HG03175 (cell line): ENCODE measurements around the gene EPS8L2.
"Not testable (repeated sequence)": the region's sequence is repeated elsewhere in the genome, so short reads cannot be mapped to it uniquely, and the experiment has no call there.

Source experiments
- ATAC-seq: cut with Tn5 transposase; IDR thresholded peaks from one replicate; pipeline ENCODE4 v1.9.1; 2021; ENCODE audit warnings: mild to moderate bottlenecking, moderate library complexity; ENCODE audit not compliant: unreplicated experiment

Gene EPS8L2

GRCh38 chr11:724049-724777, 18.2 kb downstream of the EPS8L2 start:
- ATAC-seq = no peak

- no peak for ATAC-seq
Measured at GRCh38 chr11:724778-725386, 18.9 kb downstream of the EPS8L2 start.

DNA sequence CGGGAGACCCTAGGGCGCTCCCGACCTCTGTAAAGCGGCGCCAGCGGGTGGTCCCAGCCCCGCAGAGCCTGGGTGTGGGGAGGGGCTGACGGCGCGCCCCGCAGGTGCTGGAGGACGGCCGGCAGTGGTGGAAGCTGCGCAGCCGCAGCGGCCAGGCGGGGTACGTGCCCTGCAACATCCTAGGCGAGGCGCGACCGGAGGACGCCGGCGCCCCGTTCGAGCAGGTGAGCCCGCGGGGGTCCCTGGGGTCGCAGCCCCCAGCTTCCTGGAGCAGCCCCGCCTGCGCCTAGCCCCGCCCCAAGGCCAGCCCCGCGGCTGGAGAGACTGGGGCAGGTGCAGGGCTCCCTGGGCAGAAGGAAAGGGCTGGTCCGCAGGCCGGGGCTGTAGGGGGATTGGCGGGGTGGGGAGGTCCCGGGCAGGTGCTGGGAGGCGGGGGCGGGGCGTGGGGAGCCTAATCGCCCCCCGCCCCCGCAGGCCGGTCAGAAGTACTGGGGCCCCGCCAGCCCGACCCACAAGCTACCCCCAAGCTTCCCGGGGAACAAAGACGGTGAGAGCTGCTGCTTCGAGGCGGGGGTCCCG, 19.7 kb downstream of the EPS8L2 start:
- no peak for ATAC-seq

DNA sequence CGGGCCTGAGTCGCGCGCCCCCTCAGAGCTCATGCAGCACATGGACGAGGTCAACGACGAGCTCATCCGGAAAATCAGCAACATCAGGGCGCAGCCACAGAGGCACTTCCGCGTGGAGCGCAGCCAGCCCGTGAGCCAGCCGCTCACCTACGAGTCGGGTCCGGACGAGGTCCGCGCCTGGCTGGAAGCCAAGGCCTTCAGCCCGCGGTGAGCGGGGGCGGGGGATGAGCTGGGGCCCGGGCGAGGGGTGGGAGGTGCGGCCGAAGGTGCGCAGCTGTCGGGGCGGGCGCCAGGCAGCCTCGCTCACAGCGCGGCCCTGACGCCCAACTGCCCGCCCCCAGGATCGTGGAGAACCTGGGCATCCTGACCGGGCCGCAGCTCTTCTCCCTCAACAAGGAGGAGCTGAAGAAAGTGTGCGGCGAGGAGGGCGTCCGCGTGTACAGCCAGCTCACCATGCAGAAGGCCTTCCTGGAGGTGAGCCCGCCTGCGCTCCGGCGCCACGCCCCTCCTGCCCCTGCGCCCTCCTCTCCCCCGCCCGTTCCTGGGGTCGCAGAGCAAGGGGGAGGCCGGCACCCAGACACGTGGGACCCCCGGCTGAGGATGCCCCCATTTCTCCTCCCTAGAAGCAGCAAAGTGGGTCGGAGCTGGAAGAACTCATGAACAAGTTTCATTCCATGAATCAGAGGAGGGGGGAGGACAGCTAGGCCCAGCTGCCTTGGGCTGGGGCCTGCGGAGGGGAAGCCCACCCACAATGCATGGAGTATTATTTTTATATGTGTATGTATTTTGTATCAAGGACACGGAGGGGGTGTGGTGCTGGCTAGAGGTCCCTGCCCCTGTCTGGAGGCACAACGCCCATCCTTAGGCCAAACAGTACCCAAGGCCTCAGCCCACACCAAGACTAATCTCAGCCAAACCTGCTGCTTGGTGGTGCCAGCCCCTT, 20.5 kb downstream of the EPS8L2 start:
- no peak for ATAC-seq

- ATAC-seq = no peak
Measured at GRCh38 chr11:727281-727701, 21.3 kb downstream of the EPS8L2 start.

DNA sequence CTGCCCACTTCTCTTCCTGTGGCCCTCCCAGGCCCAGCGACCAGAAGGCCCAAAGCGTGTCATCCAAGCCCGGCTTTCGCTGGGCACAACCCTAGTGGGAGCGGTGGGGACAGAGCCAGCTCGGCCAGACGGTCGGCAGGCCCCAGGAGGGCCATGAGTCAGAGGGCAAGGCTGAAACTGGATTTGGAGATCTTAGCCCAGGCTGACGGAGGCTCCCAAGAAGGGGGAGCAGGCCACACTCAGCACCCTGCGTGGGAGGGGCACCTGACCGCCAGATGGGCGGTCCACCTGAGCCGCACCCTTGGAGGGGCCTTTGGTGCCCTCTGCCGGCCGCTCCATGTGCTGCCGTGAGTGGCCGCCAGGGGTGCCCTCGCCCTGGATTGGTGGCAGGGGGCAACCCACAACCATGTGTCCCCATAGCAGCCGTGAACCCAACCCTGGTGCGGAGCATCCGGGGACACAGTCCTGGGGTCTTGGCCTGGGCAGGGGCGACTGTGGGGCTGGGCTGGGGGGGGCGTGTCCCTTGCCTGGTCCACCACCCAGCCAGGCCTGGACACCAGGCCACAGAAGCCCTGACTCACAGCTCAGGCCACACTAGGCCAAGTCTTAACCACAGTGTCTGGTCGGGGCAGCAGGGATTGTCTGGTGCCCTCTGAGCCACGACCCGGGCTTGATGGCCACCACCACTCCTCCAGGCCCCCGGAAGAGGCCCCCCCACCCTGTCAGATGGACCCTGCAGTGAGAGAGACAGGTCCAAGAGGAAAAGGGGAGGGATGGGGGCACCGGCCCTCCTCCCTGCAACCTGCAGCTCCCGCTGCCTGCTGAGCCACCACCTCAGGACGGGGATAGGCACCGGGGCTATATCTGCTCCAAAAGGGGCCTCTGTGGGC, 22.1 kb downstream of the EPS8L2 start:
- ATAC-seq = peak; percentile 35

GRCh38 chr11:728901-729491, 23.0 kb downstream of the EPS8L2 start:
- ATAC-seq = no peak

GRCh38 chr11:729492-730074, 23.6 kb downstream of the EPS8L2 start:
- no peak for ATAC-seq

DNA sequence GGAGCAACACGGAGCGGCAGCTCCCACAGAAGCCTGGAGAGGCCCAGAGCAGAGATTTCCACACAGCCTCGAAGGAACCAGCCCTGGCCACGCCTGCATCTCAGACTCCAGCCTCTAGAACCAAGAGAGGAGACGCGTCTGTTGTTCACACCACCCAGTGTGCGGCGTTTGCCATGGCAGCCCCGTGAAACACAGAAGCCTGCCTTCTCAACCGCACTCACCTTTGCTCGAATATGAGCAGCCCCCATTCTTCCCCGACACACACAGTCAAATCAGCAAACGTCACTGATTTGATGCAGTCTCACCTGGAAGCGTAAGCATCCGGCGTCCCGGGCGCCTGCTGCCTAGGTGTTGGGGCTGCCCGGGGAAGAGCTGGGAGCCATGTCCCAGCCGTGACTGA, 27.0 kb downstream of the EPS8L2 start:
- no peak for ATAC-seq

- not testable (repeated sequence) for ATAC-seq
Measured at GRCh38 chr11:734541-734940, 28.5 kb downstream of the EPS8L2 start.

DNA sequence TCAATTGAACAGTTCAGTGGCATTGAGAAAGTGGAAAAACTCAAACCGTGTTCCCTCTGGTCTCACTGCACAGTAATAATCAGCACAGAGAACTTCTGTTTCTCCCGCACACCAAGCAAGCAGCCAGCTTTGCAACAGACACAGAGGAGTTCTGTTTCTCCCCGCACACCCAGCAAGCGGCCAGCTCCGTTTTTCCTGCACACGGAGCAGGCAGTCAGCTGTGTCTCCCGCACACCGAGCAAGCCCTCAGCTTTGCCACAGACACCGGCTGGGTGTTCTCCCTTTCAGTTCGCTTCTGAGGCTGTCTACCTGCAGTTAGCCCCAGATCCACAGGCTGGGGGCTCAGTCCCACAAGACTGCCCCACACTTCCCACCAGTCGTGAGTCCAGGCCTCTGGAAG, 31.3 kb downstream of the EPS8L2 start:
- no peak for ATAC-seq

GRCh38 chr11:737899-738298, 31.9 kb downstream of the EPS8L2 start:
- ATAC-seq = not testable (repeated sequence)

- ATAC-seq = no peak
Measured at GRCh38 chr11:742156-742546, 36.1 kb downstream of the EPS8L2 start.

GRCh38 chr11:742571-743201, 36.7 kb downstream of the EPS8L2 start:
- ATAC-seq = no peak

DNA sequence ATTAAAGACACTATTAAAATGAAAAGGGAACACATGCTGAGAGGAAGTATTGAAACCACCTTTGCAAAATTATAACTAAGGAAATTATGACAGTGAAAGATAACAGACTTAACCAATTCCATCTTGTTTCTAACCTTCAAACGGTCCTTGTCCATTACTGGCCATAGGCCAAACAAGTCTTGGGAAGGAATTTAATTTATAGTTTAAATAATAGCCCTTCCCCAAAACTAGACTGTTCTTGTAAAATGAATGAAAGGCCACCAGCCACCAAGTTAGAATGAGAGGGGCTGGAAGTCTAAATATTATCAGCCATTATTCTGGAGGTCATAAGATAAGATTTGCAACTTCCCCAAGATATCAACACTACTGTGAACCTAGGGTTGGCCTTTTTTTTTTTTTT, 39.4 kb downstream of the EPS8L2 start:
- ATAC-seq = no peak

DNA sequence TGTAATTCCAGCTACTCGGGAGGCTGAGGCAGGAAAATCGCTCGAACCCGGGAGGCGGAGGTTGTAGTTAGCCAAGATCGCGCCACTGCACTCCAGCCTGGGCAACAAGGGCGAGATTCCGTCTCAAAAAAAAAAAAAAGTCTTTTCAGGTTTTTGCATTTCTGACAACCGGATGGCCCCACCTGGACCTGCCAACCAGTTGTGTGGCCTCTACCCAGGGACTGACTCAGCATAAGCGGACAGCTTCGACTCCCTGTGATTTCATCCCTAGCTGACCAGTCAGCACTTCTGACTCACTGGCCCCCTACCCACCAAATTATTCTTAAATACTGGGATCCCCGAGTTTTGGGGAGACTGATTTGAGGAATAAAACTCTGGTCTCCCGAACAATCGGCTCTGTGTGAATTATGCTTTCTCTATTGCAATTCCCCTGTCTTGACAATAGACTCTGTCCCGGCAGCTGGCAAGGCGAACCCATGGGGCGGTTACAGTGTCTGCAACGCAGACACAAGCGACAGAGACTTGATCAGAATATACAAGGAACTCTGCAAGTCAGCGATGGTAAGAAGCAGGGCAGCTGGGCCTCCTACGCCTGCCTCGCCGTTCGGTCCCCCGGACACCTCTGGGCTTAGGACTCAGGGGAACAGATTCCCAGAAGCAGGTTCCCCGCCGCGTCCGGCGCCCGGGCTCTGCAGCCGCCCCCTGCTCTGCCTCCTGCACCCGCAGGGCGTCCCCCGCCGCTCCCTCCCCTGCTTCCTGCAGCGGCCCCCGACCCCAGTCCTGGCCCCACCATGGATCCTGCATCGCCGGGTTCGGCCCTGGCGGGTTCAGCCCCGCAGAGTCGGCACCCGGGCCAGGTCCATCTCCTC, 40.5 kb downstream of the EPS8L2 start:
- peak; percentile 27 for ATAC-seq

GRCh38 chr11:747158-748006, 41.4 kb downstream of the EPS8L2 start, which contains the start of gene TALDO1:
TALDO1 (plus strand) TSS chr11:747464; CDS start chr11:747482, 18 bp downstream.
- ATAC-seq = peak; percentile 89
